GM19455 (cell line): ENCODE results near the gene DPF1.
"Not testable (repeated sequence)": the region's sequence is repeated elsewhere in the genome, so short reads cannot be mapped to it uniquely, and the experiment has no call there.

ENCODE experiments used
- ATAC-seq: cut with Tn5 transposase; IDR thresholded peaks from one replicate; pipeline ENCODE4 v1.9.1; 2021; ENCODE audit not compliant: unreplicated experiment

The DPF1 gene

GRCh38 chr19:38250821-38251563 is 27.0 kb upstream of the DPF1 start:
- no peak for ATAC-seq

DNA sequence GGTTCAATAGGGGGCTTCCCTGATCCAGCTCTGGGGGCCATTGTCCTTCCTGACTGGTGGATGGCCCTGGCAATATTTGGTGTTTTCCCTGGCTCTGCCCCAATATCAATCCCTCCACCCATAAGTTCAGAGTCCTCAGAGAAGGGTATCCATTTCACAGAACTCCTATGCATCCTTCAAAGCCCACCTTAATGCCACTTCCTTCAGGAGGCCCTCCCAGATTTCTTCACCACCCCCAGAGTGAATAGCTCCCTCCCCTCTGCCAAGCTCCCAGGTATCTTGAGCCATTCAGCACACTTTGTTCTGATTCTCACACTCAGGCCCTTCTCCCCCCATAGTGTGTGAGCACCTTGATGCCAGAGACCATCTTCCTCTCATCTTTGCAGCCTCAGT is 26.4 kb upstream of the DPF1 start:
- ATAC-seq = no peak

- ATAC-seq = no peak
Measured at GRCh38 chr19:38248421-38248820, 24.4 kb upstream of the DPF1 start.

DNA sequence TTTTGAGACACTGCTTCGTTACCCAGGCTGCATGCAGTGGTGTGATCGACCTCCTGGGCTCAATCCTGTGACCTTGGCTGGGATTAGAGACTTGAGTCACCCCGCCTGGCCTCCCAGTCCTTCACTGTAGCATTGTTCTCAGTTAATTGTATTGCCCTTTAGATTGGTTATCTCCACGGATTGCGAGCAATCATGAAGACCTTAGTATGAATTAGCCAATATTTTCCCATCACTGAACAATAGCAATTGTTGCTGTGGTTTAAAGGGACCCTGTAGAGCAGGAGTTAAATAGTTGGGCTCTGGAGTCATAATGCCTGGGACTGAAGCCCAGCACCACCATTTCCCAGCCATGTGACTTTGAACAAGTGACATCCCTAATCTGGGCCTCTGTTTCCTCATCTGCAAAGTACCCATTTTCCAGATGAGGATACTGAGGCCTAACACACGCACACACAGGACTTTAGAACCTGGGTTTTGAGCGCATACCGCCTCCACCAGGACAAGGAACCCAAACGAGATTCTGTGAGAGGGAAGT is 23.8 kb upstream of the DPF1 start:
- no peak for ATAC-seq

GRCh38 chr19:38247126-38247525 is 23.1 kb upstream of the DPF1 start:
- no peak for ATAC-seq

DNA sequence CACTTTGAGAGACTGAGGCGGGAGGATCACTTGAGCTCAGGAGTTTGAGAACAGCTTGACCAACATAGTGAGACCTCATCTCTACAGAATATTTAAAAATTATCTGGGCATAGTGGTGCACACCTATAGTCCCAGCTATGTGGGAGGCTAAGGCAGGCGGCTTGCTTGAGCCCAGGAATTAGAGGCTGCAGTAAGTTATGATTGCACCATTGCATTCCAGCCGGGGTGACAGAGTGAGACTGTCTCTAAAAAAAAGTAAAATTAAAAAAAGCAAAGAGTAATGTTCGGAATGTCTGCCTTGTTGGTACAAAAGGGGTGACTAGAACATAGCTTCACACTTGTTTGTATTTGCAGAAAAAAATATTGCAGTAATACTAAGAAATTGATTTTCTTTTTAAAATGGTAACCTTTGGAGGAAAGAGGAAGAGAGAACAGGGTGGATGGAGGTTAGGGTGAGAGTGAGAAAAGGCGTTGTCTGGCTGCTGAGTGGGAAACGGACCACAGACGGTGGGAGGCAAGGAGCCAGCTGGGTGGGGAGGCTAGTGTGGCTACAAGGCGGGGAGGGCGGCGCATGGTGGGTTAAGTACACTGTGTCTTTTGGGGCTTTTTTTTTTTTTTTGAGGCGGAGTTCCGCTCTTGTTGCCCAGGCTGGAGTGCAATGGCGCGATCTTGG is 21.9 kb upstream of the DPF1 start:
- no peak for ATAC-seq

DNA sequence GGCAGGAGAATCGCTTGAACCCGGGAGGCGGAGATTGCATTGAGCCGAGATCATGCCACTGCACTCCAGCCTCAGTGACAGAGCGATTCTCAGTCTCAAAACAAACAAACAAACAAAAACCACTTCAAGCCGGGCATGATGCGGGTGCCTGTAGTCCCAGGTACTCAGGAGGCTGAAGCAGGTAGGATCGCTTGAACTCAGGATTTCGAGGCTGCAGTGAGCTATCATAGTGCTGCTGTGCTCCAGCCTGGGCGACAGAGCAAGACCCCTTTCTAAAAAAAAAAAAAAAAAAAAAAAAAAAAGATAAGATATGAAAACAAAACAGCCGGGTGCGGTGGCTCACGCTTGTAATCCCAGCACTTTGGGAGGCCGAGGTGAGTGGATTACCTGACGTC is 19.3 kb upstream of the DPF1 start:
- ATAC-seq = no peak

GRCh38 chr19:38239816-38240215 is 15.8 kb upstream of the DPF1 start:
- ATAC-seq = no peak

DNA sequence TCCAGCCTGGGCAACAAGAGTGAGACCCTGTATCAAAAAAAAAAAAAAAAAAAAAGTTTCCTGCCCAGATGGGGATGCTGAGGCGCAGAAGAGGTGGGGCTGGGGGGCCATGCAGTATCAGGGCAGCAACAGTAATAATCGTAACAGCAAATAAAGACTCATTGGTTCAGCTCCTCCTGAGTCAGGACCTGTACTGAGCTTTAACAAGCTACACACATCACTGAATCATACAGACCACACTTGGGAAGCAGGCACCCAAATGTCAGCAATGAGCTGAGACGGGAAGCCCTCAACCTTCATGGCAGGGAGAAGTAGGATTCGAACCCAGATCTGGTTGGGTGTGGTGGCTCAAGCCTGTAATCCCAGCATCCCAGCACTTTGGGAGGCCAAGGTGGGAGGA is 10.6 kb upstream of the DPF1 start:
- no peak for ATAC-seq

- no peak for ATAC-seq
Measured at GRCh38 chr19:38233740-38234251, 9.8 kb upstream of the DPF1 start.

- ATAC-seq = no peak
Measured at GRCh38 chr19:38231918-38232317, 7.9 kb upstream of the DPF1 start.

DNA sequence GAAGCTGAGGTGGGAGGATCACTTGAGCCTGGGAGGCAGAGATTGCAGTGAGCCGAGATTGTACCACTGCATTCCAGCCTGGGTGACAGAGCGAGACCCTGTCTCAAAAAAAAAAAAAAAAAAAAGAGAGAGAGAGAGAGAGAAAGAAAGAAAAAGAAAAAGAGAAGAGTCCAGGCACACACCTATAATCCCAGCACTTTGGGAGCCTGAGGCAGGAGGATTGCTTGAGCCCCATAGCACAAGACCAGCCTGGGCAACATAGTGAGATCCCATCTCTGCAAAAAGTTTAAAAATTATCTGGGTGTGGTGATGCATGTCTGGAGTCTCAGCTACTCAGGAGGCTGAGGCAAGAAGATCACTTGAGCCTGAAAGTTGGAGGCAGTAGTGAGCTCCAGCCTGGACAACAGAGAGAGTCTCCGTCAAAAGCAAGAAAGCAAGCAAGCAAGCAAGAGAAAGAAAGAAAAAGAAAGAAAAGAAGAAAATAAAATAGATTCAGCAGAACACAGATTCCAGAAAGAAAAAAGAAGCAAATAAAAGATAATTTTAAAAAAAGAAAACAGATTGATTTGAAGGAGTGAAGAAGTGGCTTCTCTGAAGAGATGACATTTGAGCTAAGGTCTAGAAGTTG is 6.6 kb upstream of the DPF1 start:
- not testable (repeated sequence) for ATAC-seq

- ATAC-seq = no peak
Measured at GRCh38 chr19:38229585-38230073, 5.6 kb upstream of the DPF1 start.

DNA sequence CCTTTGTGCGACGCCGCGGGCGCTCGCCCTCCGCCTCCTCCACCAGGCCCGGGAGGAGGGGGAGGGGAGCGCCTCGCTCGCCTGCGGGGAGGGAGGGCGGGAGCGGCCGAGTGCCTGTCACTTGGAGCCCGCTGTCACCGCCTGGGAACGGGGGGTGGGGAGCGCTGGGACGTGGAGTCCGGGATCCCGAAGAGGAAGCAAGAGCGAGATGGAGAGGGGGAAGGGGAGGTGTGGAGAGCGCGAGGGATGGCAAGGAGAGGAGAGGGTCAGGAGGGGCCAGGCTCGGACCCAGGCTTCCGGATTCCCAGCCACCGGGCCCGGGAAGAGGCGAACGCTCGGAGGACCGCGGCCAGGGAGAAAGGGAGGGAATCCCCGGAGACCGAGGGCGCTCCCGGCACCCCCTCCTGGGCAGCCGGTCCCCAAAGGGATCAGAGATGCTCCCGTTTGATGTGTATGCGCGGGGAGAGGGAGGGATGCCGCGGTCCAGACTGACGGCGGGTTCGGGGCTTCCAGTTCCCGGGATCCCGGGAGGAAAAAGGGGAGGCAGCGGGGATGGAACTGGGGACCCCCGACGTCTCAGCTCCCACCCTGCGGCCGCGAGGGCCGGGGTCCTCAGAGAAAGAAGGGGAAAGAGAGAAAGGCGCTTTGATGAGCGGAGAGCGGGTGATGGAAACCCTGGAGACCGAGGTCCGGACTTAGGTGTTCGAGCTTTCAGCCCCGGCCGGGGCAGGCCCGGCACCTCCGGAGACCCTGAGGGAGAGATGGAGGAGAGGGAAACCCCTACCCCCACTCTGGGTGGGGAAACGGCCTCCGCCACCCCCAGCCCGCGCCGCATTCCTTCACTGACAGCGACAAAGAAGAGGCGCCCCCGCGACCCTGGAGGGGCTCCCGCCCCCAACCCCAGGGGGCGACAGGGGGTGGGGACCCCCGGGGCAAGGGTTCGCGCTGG is 4.7 kb upstream of the DPF1 start:
- no peak for ATAC-seq

- ATAC-seq = no peak
Measured at GRCh38 chr19:38228005-38228377, 4.0 kb upstream of the DPF1 start.

- ATAC-seq = no peak
Measured at GRCh38 chr19:38227287-38228004, 3.4 kb upstream of the DPF1 start.

- ATAC-seq = not testable (repeated sequence)
Measured at GRCh38 chr19:38224863-38225218, 819 bp upstream of the DPF1 start.

DNA sequence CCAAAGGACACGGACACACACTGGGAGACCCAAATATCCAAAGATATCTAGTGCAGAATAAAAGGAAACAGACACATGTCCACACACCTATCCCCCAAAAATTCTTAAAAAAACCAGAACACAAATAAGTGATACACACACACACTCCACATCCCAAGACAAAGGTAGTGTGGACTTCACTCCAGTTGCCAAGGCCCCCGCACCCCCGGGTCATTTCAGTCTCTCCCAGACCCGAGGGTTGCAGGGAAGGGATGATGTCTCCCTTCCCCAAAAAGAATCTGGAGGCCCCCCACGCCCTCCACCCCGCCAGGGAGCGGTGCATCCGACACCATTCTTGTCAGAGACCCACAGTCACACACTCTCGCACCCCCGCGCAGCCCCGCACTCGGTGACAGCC is 407 bp downstream of the DPF1 start:
- no peak for ATAC-seq

- ATAC-seq = no peak
Measured at GRCh38 chr19:38223119-38223523, 901 bp downstream of the DPF1 start.
